SK-N-SH treated with all-trans-retinoic acid at 6 μM for 48 hours (cell line): ENCODE results near the gene VAV1.

Source experiments
- ATAC-seq: fragments of 200-7000 bp; cut with Tn5 transposase; 3 replicates; pipeline ENCODE4 v1.9.1; 2020; ENCODE audit warnings: mild to moderate bottlenecking, moderate library complexity
- ARNTL ChIP-seq: fragments of 450-650 bp; formaldehyde crosslinking; IDR thresholded peaks from 2 replicates; pipeline ENCODE4 v1.5.0; 2020; ENCODE audit warnings: low read depth, mild to moderate bottlenecking, moderate library complexity, borderline replicate concordance
- BACH2 ChIP-seq: fragments of 250-450 bp; sonication (Bioruptor Pico); IDR thresholded peaks from 2 replicates; pipeline ENCODE4 v1.9.0; 2021; ENCODE audit warnings: mild to moderate bottlenecking, borderline replicate concordance
- CSDC2 ChIP-seq: fragments of 250-450 bp; sonication (Bioruptor Pico); IDR thresholded peaks from 2 replicates; pipeline ENCODE4 v1.5.0; 2020; ENCODE audit warnings: mild to moderate bottlenecking, moderate library complexity
- ESRRG ChIP-seq: fragments of 250-450 bp; sonication (Bioruptor Pico); IDR thresholded peaks from 2 replicates; pipeline ENCODE4 v1.6.1; 2021; ENCODE audit warnings: mild to moderate bottlenecking
- GLIS3 ChIP-seq: fragments of 250-450 bp; sonication (Bioruptor Pico); IDR thresholded peaks from 2 replicates; pipeline ENCODE4 v1.5.0; 2020; ENCODE audit warnings: mild to moderate bottlenecking, moderate library complexity
- ISL1 ChIP-seq: fragments of 250-450 bp; sonication (Bioruptor Pico); IDR thresholded peaks from 2 replicates; pipeline ENCODE4 v2.1.2; 2022; ENCODE audit warnings: mild to moderate bottlenecking, moderate library complexity
- PPARA ChIP-seq: fragments of 250-450 bp; sonication (Bioruptor Pico); IDR thresholded peaks from 2 replicates; pipeline ENCODE4 v1.5.0; 2020; ENCODE audit warnings: mild to moderate bottlenecking, borderline replicate concordance
- RARB ChIP-seq: fragments of 250-450 bp; sonication (Bioruptor Pico); IDR thresholded peaks from 2 replicates; pipeline ENCODE4 v1.8.0; 2021; ENCODE audit warnings: mild to moderate bottlenecking, moderate library complexity
- TCF4 ChIP-seq: fragments of 250-450 bp; sonication (Bioruptor Pico); IDR thresholded peaks from 2 replicates; pipeline ENCODE4 v1.8.0; 2021; ENCODE audit warnings: mild to moderate bottlenecking, moderate library complexity, borderline replicate concordance
- TOX ChIP-seq: fragments of 250-450 bp; sonication (Bioruptor Pico); IDR thresholded peaks from 2 replicates; pipeline ENCODE4 v1.8.0; 2021; ENCODE audit warnings: mild to moderate bottlenecking, moderate library complexity, borderline replicate concordance
- ZC3H10 ChIP-seq: fragments of 250-450 bp; sonication (Bioruptor Pico); IDR thresholded peaks from 2 replicates; pipeline ENCODE4 v1.5.1; 2021; ENCODE audit warnings: mild to moderate bottlenecking, moderate library complexity
- ZFP3 ChIP-seq: fragments of 250-450 bp; sonication (Bioruptor Pico); IDR thresholded peaks from 2 replicates; pipeline ENCODE4 v1.5.0; 2020; ENCODE audit warnings: mild to moderate bottlenecking, moderate library complexity
- ZFP30 ChIP-seq: fragments of 450-650 bp; formaldehyde crosslinking; IDR thresholded peaks from 2 replicates; pipeline ENCODE4 v1.5.0; 2022; ENCODE audit warnings: mild to moderate bottlenecking, moderate library complexity
- ZNF565 ChIP-seq: fragments of 450-650 bp; formaldehyde crosslinking; conservative IDR thresholded peaks from 2 replicates; pipeline ENCODE4 v1.5.0; 2020; ENCODE audit warnings: low read depth, mild to moderate bottlenecking, moderate library complexity
- ZNF70 ChIP-seq: fragments of 450-650 bp; formaldehyde crosslinking; IDR thresholded peaks from 2 replicates; pipeline ENCODE4 v1.5.0; 2020; ENCODE audit warnings: mild to moderate bottlenecking, moderate library complexity
- TF ChIP-seq, protein P1 (sequence below): fragments of 250-450 bp; sonication (Bioruptor Pico); IDR thresholded peaks from 2 replicates; pipeline ENCODE4 v1.8.0; 2021; ENCODE audit warnings: low read depth, mild to moderate bottlenecking, moderate library complexity, borderline replicate concordance
- TF ChIP-seq, protein P2 (sequence below): fragments of 250-450 bp; sonication (Bioruptor Pico); IDR thresholded peaks from 2 replicates; pipeline ENCODE4 v1.5.1; 2020; ENCODE audit warnings: low read depth, mild to moderate bottlenecking, moderate library complexity
- TF ChIP-seq, protein P3 (sequence below): fragments of 250-450 bp; sonication (Bioruptor Pico); IDR thresholded peaks from 2 replicates; pipeline ENCODE4 v1.8.0; 2020; ENCODE audit warnings: mild to moderate bottlenecking, moderate library complexity, borderline replicate concordance
- TF ChIP-seq, protein P4 (sequence below): fragments of 250-450 bp; sonication (Bioruptor Pico); IDR thresholded peaks from 2 replicates; pipeline ENCODE4 v1.5.1; 2021; ENCODE audit warnings: mild to moderate bottlenecking, moderate library complexity

The VAV1 gene

DNA sequence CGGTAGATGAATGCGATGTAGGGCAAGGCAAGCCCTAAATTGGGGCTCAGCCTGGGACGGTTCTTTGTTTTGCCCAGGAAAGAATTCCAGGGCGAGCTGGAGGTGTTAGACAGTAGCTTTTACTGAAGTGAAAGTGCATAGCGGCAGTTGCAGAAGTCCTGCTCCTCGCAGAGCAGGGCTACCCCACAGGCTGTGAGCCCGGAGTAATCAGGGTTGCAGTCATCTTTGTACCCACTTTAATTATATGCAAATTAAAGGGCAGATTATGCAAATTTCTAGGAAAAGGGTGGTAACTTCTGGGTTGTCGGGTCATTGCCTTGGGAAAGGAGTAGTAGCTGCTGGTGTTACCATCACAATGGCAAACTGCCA is 30.5 kb downstream of the VAV1 start:
- ATAC-seq: no peak

DNA sequence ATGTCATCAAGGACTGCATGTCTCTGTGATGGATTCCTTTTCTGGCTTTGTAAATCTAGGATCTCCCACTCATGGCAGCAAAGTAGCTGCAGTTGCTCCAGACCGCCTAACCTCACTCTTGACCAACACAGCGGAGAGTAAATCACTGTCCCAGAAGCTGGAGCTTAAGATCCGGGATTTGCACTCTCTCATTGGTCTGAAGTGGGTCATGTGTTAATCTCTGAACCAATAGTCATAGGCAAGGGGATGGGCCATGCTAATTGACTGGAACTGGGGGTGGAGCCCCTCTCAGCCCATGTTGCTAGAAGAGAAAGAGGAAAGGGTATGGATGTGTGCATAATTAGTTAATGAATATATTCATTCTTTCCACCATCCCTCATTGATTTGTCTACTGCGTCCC is 34.0 kb downstream of the VAV1 start:
- no peak for ATAC-seq
- TF ChIP-seq, protein P1, sequence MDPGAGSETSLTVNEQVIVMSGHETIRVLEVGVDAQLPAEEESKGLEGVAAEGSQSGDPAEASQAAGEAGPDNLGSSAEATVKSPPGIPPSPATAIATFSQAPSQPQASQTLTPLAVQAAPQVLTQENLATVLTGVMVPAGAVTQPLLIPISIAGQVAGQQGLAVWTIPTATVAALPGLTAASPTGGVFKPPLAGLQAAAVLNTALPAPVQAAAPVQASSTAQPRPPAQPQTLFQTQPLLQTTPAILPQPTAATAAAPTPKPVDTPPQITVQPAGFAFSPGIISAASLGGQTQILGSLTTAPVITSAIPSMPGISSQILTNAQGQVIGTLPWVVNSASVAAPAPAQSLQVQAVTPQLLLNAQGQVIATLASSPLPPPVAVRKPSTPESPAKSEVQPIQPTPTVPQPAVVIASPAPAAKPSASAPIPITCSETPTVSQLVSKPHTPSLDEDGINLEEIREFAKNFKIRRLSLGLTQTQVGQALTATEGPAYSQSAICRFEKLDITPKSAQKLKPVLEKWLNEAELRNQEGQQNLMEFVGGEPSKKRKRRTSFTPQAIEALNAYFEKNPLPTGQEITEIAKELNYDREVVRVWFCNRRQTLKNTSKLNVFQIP (CRISPR knock-in tag): no peak
- TF ChIP-seq RARB (CRISPR knock-in tag) (no peak), GLIS3 (CRISPR knock-in tag) (no peak), ESRRG (CRISPR knock-in tag) (no peak), ISL1 (CRISPR knock-in tag) (no peak), TCF4 (CRISPR knock-in tag) (no peak), CSDC2 (CRISPR knock-in tag) (no peak), PPARA (CRISPR knock-in tag) (no peak)
- TF ChIP-seq, protein P2, sequence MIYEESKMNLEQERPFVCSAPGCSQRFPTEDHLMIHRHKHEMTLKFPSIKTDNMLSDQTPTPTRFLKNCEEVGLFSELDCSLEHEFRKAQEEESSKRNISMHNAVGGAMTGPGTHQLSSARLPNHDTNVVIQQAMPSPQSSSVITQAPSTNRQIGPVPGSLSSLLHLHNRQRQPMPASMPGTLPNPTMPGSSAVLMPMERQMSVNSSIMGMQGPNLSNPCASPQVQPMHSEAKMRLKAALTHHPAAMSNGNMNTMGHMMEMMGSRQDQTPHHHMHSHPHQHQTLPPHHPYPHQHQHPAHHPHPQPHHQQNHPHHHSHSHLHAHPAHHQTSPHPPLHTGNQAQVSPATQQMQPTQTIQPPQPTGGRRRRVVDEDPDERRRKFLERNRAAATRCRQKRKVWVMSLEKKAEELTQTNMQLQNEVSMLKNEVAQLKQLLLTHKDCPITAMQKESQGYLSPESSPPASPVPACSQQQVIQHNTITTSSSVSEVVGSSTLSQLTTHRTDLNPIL: no peak

More for the DNA sequence above, 30.5 kb downstream of the VAV1 start:
- TF ChIP-seq CSDC2 (CRISPR knock-in tag): no peak
- no peak for TF ChIP-seq ZNF70
- TF ChIP-seq ESRRG (CRISPR knock-in tag): no peak
- TF ChIP-seq, protein P1 (CRISPR knock-in tag): no peak
- no peak for TF ChIP-seq ZNF565
- no peak for TF ChIP-seq ZC3H10 (CRISPR knock-in tag)
- TF ChIP-seq, protein P3, sequence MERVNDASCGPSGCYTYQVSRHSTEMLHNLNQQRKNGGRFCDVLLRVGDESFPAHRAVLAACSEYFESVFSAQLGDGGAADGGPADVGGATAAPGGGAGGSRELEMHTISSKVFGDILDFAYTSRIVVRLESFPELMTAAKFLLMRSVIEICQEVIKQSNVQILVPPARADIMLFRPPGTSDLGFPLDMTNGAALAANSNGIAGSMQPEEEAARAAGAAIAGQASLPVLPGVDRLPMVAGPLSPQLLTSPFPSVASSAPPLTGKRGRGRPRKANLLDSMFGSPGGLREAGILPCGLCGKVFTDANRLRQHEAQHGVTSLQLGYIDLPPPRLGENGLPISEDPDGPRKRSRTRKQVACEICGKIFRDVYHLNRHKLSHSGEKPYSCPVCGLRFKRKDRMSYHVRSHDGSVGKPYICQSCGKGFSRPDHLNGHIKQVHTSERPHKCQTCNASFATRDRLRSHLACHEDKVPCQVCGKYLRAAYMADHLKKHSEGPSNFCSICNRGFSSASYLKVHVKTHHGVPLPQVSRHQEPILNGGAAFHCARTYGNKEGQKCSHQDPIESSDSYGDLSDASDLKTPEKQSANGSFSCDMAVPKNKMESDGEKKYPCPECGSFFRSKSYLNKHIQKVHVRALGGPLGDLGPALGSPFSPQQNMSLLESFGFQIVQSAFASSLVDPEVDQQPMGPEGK (CRISPR knock-in tag): no peak
- no peak for TF ChIP-seq BACH2
- TF ChIP-seq TCF4 (CRISPR knock-in tag): no peak

DNA sequence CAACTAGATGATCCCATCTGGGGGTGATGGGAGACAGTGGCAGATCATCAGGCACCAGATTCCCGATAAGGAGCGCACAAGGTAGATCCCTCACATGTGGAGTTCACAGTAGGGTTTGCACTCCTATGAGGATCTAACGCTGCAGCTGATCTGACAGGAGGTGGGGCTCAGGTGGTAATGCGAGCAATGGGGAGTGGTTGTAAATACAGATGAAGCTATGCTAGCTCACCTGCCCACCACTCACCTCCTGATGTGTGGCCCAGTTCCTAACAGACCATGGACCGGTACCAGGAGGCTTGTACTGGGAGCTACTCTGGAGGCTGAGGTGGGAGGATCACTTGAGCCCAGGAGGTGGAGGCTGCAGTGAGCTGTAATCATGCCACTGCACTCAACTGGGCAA is 34.8 kb downstream of the VAV1 start:
- TF ChIP-seq ZFP3 (CRISPR knock-in tag) (no peak), ESRRG (CRISPR knock-in tag) (no peak), GLIS3 (CRISPR knock-in tag) (no peak), ISL1 (CRISPR knock-in tag) (no peak), ZFP30 (no peak), CSDC2 (CRISPR knock-in tag) (no peak), ZNF70 (no peak), PPARA (CRISPR knock-in tag) (no peak), TOX (CRISPR knock-in tag) (no peak), BACH2 (no peak), ARNTL (CRISPR knock-in tag) (no peak)
- TF ChIP-seq, protein P4, sequence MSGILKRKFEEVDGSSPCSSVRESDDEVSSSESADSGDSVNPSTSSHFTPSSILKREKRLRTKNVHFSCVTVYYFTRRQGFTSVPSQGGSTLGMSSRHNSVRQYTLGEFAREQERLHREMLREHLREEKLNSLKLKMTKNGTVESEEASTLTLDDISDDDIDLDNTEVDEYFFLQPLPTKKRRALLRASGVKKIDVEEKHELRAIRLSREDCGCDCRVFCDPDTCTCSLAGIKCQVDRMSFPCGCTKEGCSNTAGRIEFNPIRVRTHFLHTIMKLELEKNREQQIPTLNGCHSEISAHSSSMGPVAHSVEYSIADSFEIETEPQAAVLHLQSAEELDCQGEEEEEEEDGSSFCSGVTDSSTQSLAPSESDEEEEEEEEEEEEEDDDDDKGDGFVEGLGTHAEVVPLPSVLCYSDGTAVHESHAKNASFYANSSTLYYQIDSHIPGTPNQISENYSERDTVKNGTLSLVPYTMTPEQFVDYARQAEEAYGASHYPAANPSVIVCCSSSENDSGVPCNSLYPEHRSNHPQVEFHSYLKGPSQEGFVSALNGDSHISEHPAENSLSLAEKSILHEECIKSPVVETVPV (CRISPR knock-in tag): no peak
- TF ChIP-seq, protein P3 (CRISPR knock-in tag): no peak
- TF ChIP-seq, protein P2: no peak
- TF ChIP-seq, protein P1 (CRISPR knock-in tag): no peak
- ATAC-seq: no peak
